Panc1 (cell line): ENCODE data around the gene CPNE7.

Experiments used
- CTCF ChIP-seq: fragments of 450-650 bp; IDR thresholded peaks from 2 replicates; pipeline ENCODE4 v1.5.1; 2017; ENCODE audit warnings: mild to moderate bottlenecking
- POLR2AphosphoS5 ChIP-seq: IDR thresholded peaks from 2 replicates; pipeline ENCODE4 v1.6.1; 2012; ENCODE audit warnings: mild to moderate bottlenecking, low read depth, low read length, moderate library complexity

GRCh38 chr16:89605186-89605970 is 29.8 kb downstream of the CPNE7 start:
- TF ChIP-seq CTCF: no peak
- no peak for TF ChIP-seq POLR2AphosphoS5
